ENCODE results near the gene ZNF701. TPM values are rescaled to one million over a fixed set of nuclear protein-coding genes. Genes with fewer than 3 reads are reported as not detected.
"Not testable (repeated sequence)": the region's sequence is repeated elsewhere in the genome, so short reads cannot be mapped to it uniquely, and the experiment has no call there.

Gene ZNF701
- total RNA-seq, 2 donors from 2014 or later = 12.7 to 13.6 TPM

GRCh38 chr19:52622261-52622660 lies 52.2 kb downstream of the ZNF701 start:
- H3K36me3 ChIP-seq = peaks cover 23% of the 10 kb centered on the region
- H3K27ac ChIP-seq = no peak overlapping the region
- no peaks in the 10 kb centered on the region for H3K27me3 ChIP-seq
- no peak for DNase-seq (ENCODE audit: low spot score)
- no peak overlapping the region for H3K4me3 ChIP-seq
- H3K9me3 ChIP-seq = no peaks in the 10 kb centered on the region
- no peak for TF ChIP-seq CTCF (IDR thresholded peaks at IDR 0.05)
- no peaks in the 10 kb centered on the region for H3K4me1 ChIP-seq

- H3K9me3 ChIP-seq = no peaks in the 10 kb centered on the region
- no peak overlapping the region for H3K27ac ChIP-seq
- no peak for DNase-seq (ENCODE audit: low spot score)
- H3K4me3 ChIP-seq = no peak overlapping the region
- H3K4me1 ChIP-seq = no peaks in the 10 kb centered on the region
- peaks cover 6% of the 10 kb centered on the region for H3K36me3 ChIP-seq
- TF ChIP-seq CTCF (IDR thresholded peaks at IDR 0.05) = no peak
- H3K27me3 ChIP-seq = no peaks in the 10 kb centered on the region
Measured at GRCh38 chr19:52626915-52627314, 56.8 kb downstream of the ZNF701 start.

GRCh38 chr19:52627441-52627840 lies 57.4 kb downstream of the ZNF701 start:
- H3K4me1 ChIP-seq; H3K4me3 ChIP-seq; H3K27ac ChIP-seq; H3K27me3 ChIP-seq; H3K36me3 ChIP-seq; DNase-seq (ENCODE audit: low spot score); H3K9me3 ChIP-seq: not testable (repeated sequence)

GRCh38 chr19:52635786-52636570 lies 65.9 kb downstream of the ZNF701 start:
- Histone ChIP-seq H3K9me3 (no peaks in the 10 kb centered on the region), H3K4me3 (no peak overlapping the region), H3K27ac (no peak overlapping the region), H3K27me3 (no peaks in the 10 kb centered on the region), H3K4me1 (peaks cover 0 to 16% of the 10 kb centered on the region in 2 donors), H3K36me3 (no peaks in the 10 kb centered on the region)
- TF ChIP-seq CTCF (IDR thresholded peaks at IDR 0.05) = no peak
- DNase-seq (ENCODE audit: low spot score) = no peak

Other genes with a start within 250 kb of the ZNF701 start
- gene ZNF610, start 234.0 kb upstream of the ZNF701 start, total RNA-seq = 1 to 10 TPM; 1.9 to 7.1 TPM
- gene ZNF880, start 200.4 kb upstream of the ZNF701 start, total RNA-seq = 10 to 100 TPM; 19.6 to 20.5 TPM
- 10 to 100 TPM in 1 of 2 donors, 1 to 10 TPM in 1; 9.4 to 16.7 TPM for gene ZNF528, start 172.4 kb upstream of the ZNF701 start, total RNA-seq
- gene ZNF534, start 141.1 kb upstream of the ZNF701 start, total RNA-seq = under 1 TPM in 1 of 2 donors, not detected in 1; 0.16 TPM
- 1 to 10 TPM; 1.5 to 1.6 TPM for gene ZNF578, start 116.7 kb upstream of the ZNF701 start, total RNA-seq
- gene ZNF808, start 42.6 kb upstream of the ZNF701 start, total RNA-seq = 10 to 100 TPM; 22.0 to 30.3 TPM
- gene ZNF83, start 68.1 kb downstream of the ZNF701 start, total RNA-seq = 10 to 100 TPM; 16.6 to 24.4 TPM
- 1 to 10 TPM; 4.0 to 6.6 TPM for gene ZNF611, start 164.8 kb downstream of the ZNF701 start, total RNA-seq
- gene ZNF600, start 216.5 kb downstream of the ZNF701 start, total RNA-seq = 1 to 10 TPM; 1.3 to 2.4 TPM

All from right atrium auricular region (tissue), 2 donors.